ENCODE data around the gene ANK2. TPM values are rescaled to one million over a fixed set of nuclear protein-coding genes. Genes with fewer than 3 reads are reported as not detected.

The ANK2 gene
- total RNA-seq, 1 experiment from 2014 or later: 5.6 TPM

- Histone ChIP-seq H3K36me3 (no peaks in the 10 kb centered on the region), H3K27me3 (no peaks in the 10 kb centered on the region), H3K4me3 (no peak overlapping the region), H3K9me3 (no peaks in the 10 kb centered on the region)
- DNase-seq: no peak
Observed at GRCh38 chr4:113071805-113072204, 22.4 kb downstream of the ANK2 start.

- Histone ChIP-seq H3K27me3 (no peaks in the 10 kb centered on the region), H3K4me3 (no peak overlapping the region), H3K9me3 (no peaks in the 10 kb centered on the region), H3K36me3 (no peaks in the 10 kb centered on the region)
- no peak for DNase-seq
Observed at GRCh38 chr4:113073451-113074005, 24.1 kb downstream of the ANK2 start.

GRCh38 chr4:113077575-113077974 is 28.1 kb downstream of the ANK2 start:
- no peak for DNase-seq
- no peaks in the 10 kb centered on the region for H3K27me3 ChIP-seq
- no peaks in the 10 kb centered on the region for H3K36me3 ChIP-seq
- no peak overlapping the region for H3K4me3 ChIP-seq
- no peaks in the 10 kb centered on the region for H3K9me3 ChIP-seq

GRCh38 chr4:113078066-113078465 is 28.6 kb downstream of the ANK2 start:
- no peaks in the 10 kb centered on the region for H3K9me3 ChIP-seq
- no peaks in the 10 kb centered on the region for H3K27me3 ChIP-seq
- no peaks in the 10 kb centered on the region for H3K36me3 ChIP-seq
- DNase-seq: no peak
- H3K4me3 ChIP-seq: no peak overlapping the region

GRCh38 chr4:113080050-113080449 is 30.6 kb downstream of the ANK2 start:
- H3K9me3 ChIP-seq: no peaks in the 10 kb centered on the region
- no peaks in the 10 kb centered on the region for H3K36me3 ChIP-seq
- H3K4me3 ChIP-seq: no peak overlapping the region
- no peak for DNase-seq
- no peaks in the 10 kb centered on the region for H3K27me3 ChIP-seq

- no peak overlapping the region for H3K4me3 ChIP-seq
- no peaks in the 10 kb centered on the region for H3K36me3 ChIP-seq
- H3K27me3 ChIP-seq: no peaks in the 10 kb centered on the region
- no peak for DNase-seq
- no peaks in the 10 kb centered on the region for H3K9me3 ChIP-seq
Observed at GRCh38 chr4:113080624-113081023, 31.2 kb downstream of the ANK2 start.

- Histone ChIP-seq H3K9me3 (no peaks in the 10 kb centered on the region), H3K4me3 (no peak overlapping the region), H3K27me3 (no peaks in the 10 kb centered on the region), H3K36me3 (no peaks in the 10 kb centered on the region)
- DNase-seq: no peak
Observed at GRCh38 chr4:113083346-113083745, 33.9 kb downstream of the ANK2 start.

- Histone ChIP-seq H3K36me3 (no peaks in the 10 kb centered on the region), H3K4me3 (no peak overlapping the region), H3K9me3 (no peaks in the 10 kb centered on the region), H3K27me3 (no peaks in the 10 kb centered on the region)
- no peak for DNase-seq
Observed at GRCh38 chr4:113086172-113086695, 36.8 kb downstream of the ANK2 start.

- Histone ChIP-seq H3K9me3 (no peaks in the 10 kb centered on the region), H3K4me3 (no peak overlapping the region), H3K36me3 (no peaks in the 10 kb centered on the region), H3K27me3 (no peaks in the 10 kb centered on the region)
- no peak for DNase-seq
Observed at GRCh38 chr4:113088050-113088449, 38.6 kb downstream of the ANK2 start.

- DNase-seq: no peak
- no peaks in the 10 kb centered on the region for H3K9me3 ChIP-seq
- H3K27me3 ChIP-seq: no peaks in the 10 kb centered on the region
- no peaks in the 10 kb centered on the region for H3K36me3 ChIP-seq
- no peak overlapping the region for H3K4me3 ChIP-seq
Observed at GRCh38 chr4:113090954-113091353, 41.5 kb downstream of the ANK2 start.

GRCh38 chr4:113094331-113094730 is 44.9 kb downstream of the ANK2 start:
- no peak for DNase-seq
- Histone ChIP-seq H3K36me3 (no peaks in the 10 kb centered on the region), H3K4me3 (no peak overlapping the region), H3K27me3 (no peaks in the 10 kb centered on the region), H3K9me3 (no peaks in the 10 kb centered on the region)

- no peaks in the 10 kb centered on the region for H3K27me3 ChIP-seq
- H3K36me3 ChIP-seq: no peaks in the 10 kb centered on the region
- no peak for DNase-seq
- no peaks in the 10 kb centered on the region for H3K9me3 ChIP-seq
- H3K4me3 ChIP-seq: no peak overlapping the region
Observed at GRCh38 chr4:113094802-113095201, 45.3 kb downstream of the ANK2 start.

- Histone ChIP-seq H3K36me3 (no peaks in the 10 kb centered on the region), H3K4me3 (no peak overlapping the region)
- DNase-seq: no peak
Observed at GRCh38 chr4:113101669-113102068, 52.2 kb downstream of the ANK2 start.

GRCh38 chr4:113103556-113103955 is 54.1 kb downstream of the ANK2 start:
- no peaks in the 10 kb centered on the region for H3K27me3 ChIP-seq
- no peaks in the 10 kb centered on the region for H3K9me3 ChIP-seq
- no peak overlapping the region for H3K4me3 ChIP-seq
- no peaks in the 10 kb centered on the region for H3K36me3 ChIP-seq
- no peak for DNase-seq

More at GRCh38 chr4:113101669-113102068, 52.2 kb downstream of the ANK2 start:
- H3K27me3 ChIP-seq: no peaks in the 10 kb centered on the region
- H3K9me3 ChIP-seq: no peaks in the 10 kb centered on the region

GRCh38 chr4:113106108-113106507 is 56.7 kb downstream of the ANK2 start:
- H3K36me3 ChIP-seq: no peaks in the 10 kb centered on the region
- H3K9me3 ChIP-seq: no peaks in the 10 kb centered on the region
- H3K27me3 ChIP-seq: no peaks in the 10 kb centered on the region
- no peak overlapping the region for H3K4me3 ChIP-seq
- DNase-seq: no peak

- DNase-seq: no peak
Observed at GRCh38 chr4:113109106-113109718, 59.8 kb downstream of the ANK2 start.

GRCh38 chr4:113112338-113112978 is 63.0 kb downstream of the ANK2 start:
- Histone ChIP-seq H3K36me3 (no peaks in the 10 kb centered on the region), H3K27me3 (no peaks in the 10 kb centered on the region), H3K9me3 (no peaks in the 10 kb centered on the region), H3K4me3 (no peak overlapping the region)
- DNase-seq: no peak

More at GRCh38 chr4:113109106-113109718, 59.8 kb downstream of the ANK2 start:
- Histone ChIP-seq H3K27me3 (no peaks in the 10 kb centered on the region), H3K9me3 (no peaks in the 10 kb centered on the region), H3K36me3 (no peaks in the 10 kb centered on the region), H3K4me3 (no peak overlapping the region)

GRCh38 chr4:113113151-113113550 is 63.7 kb downstream of the ANK2 start:
- no peak overlapping the region for H3K4me3 ChIP-seq
- no peaks in the 10 kb centered on the region for H3K9me3 ChIP-seq
- DNase-seq: no peak
- H3K36me3 ChIP-seq: no peaks in the 10 kb centered on the region
- no peaks in the 10 kb centered on the region for H3K27me3 ChIP-seq
